ENCODE data around the gene SH3TC1.

- no peak for TF ChIP-seq POLR2A (IDR thresholded peaks at IDR 0.05; ENCODE audit: extremely low read depth, insufficient read length)
- no peak for TF ChIP-seq CTCF (IDR thresholded peaks at IDR 0.05; ENCODE audit: low read depth, low read length)
- TF ChIP-seq MYC (IDR thresholded peaks at IDR 0.05; ENCODE audit: low read depth, low read length) = no peak
- no peak for TF ChIP-seq MAX (IDR thresholded peaks at IDR 0.05; ENCODE audit: low read depth, low read length)
These were observed 19.4 kb downstream of the SH3TC1 start for GRCh38 chr4:8218371-8219031.
